Stimulated activated CD4-positive, alpha-beta T cell treated with anti-CD3 and anti-CD28 coated beads, Interleukin-12 subunit alpha, Interleukin-12 subunit beta, amount 100 ng/mL, for 48 hours (primary cell): Measurements from ENCODE around the gene DEAF1.

ENCODE experiments used
- DNase-seq, 3 donors: peaks; one replicate each; pipeline ENCODE4 v3.0.0-alpha.2; 2020; ENCODE audit warnings: low read depth in 2 of 3, low spot score in 1 of 3

Gene DEAF1

DNA sequence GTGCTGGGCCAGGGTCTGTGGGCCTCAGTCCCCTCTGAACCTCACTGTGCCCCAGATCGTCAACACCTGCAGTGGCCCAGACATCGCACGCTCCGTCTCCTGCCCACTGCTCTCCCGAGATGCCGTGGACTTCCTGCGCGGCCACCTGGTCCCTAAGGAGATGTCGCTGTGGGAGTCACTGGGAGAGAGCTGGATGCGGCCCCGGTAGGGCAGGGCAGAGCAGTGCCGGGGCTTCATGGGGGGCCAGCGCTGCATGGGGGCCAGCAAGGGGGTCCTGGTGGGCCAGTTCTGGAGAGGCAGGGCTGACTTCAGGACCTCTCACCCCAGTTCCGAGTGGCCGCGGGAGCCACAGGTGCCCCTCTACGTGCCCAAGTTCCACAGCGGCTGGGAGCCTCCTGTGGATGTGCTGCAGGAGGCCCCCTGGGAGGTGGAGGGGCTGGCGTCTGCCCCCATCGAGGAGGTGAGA is 27.4 kb upstream of the DEAF1 start:
- no peak for DNase-seq

GRCh38 chr11:721741-722345 is 26.8 kb upstream of the DEAF1 start:
- peak in 1 of 3 donors; percentile 38 for DNase-seq

- no peak for DNase-seq
Observed at GRCh38 chr11:721247-721740, 26.3 kb upstream of the DEAF1 start.

DNA sequence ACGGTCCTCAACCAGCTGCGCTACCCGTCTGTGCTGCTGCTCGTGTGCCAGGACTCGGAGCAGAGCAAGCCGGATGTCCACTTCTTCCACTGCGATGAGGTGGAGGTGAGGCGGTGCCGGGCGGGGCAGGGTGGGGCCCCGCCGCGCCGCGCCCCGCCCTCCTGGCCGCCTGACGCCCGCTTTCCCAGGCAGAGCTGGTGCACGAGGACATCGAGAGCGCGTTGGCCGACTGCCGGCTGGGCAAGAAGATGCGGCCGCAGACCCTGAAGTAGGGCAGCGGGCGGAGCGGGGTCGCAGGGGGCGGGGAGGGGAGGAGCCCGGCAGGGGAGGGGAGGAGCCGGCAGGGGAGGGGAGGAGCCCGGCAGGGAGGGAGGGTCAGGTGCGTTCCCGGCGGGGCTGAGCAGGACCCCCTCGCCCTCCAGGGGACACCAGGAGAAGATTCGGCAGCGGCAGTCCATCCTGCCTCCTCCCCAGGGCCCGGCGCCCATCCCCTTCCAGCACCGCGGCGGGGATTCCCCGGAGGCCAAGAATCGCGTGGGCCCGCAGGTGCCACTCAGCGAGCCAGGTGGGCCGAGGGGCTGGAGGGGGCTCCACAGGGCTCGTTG is 25.7 kb upstream of the DEAF1 start:
- DNase-seq = peak in 1 of 3 donors; percentile 47

- no peak for DNase-seq
Observed at GRCh38 chr11:720017-720641, 25.1 kb upstream of the DEAF1 start.

GRCh38 chr11:719214-720016 is 24.4 kb upstream of the DEAF1 start:
- no peak for DNase-seq

DNA sequence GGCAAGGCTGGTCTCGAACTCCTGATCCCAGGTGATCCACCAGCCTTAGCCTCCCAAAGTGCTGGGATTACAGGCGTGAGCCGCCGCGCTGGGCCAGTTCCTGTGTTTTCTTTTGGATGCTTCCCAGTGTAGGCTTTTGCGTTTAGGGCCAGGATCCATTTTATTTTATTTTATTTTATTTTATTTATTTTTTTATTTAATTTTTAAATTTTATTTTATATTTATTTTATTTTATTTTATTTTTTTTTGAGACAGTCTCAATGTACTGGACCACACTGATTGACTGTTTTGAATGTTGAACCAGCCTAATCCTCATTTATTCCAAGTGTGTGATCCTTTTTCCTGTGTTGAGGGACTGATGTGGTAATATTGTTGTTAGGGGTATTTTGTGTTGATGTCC is 19.4 kb upstream of the DEAF1 start:
- no peak for DNase-seq

DNA sequence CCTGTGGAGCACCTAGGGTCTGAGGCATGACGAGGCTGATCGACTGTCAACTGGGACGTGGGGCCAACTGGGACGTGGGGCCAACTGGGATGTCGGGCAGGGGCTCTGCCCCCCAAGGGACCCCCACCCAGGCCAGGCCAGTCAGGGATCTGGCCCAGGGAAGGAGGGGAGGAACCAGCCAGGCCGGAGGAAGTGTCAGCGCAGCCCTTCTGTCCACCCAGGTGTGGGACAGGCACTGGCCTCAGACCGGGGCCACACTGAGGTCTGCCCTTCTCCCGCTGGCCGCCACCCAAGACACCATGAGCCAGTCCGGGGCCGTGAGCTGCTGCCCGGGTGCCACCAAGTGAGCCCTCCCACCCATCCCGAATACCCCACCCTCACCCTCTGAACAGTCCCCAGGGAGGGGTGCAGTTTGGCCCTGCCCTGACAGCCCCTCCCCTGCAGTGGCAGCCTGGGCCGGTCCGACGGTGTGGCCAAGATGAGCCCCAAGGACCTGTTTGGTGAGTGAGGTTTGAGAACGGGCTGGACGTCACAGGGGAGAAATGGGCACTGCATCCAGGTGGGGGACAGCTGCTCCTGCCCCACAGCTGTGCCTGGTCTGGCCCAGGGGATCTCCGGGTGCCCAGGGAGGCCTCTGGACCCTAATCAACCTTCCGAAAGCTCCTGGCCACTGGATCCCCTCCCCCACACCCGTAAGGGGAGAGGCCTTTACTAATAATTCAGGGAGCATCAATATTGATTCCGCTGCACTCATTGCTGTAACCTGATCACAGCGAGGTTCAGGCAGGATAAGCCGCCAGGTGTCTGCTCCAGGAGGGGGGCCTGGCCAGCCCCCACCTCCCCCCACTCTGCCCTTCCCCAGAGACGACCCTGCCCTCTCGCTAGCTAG is 14.3 kb upstream of the DEAF1 start:
- no peak for DNase-seq

DNA sequence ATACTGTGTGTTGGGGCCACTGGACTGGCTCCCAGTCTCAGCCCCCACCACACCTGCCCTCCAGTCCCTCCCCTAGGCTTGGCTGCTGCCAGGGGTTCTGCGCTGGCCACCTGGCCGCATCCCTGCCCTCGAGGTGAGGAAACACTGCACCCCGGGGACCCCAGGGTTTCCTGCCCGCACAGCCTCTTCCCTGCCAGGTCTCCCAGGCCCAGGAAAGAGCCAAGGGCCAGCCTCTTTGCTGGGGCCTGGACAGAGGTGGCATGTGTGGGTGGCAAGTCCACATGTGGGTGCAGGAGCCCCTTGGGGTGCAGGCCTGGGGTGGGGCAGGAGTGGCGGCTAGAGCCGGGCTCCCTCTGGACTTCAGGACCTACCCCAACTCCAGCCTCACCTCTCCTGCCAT is 13.5 kb upstream of the DEAF1 start:
- DNase-seq = no peak

- DNase-seq = no peak
Observed at GRCh38 chr11:707817-708420, 12.9 kb upstream of the DEAF1 start.

DNA sequence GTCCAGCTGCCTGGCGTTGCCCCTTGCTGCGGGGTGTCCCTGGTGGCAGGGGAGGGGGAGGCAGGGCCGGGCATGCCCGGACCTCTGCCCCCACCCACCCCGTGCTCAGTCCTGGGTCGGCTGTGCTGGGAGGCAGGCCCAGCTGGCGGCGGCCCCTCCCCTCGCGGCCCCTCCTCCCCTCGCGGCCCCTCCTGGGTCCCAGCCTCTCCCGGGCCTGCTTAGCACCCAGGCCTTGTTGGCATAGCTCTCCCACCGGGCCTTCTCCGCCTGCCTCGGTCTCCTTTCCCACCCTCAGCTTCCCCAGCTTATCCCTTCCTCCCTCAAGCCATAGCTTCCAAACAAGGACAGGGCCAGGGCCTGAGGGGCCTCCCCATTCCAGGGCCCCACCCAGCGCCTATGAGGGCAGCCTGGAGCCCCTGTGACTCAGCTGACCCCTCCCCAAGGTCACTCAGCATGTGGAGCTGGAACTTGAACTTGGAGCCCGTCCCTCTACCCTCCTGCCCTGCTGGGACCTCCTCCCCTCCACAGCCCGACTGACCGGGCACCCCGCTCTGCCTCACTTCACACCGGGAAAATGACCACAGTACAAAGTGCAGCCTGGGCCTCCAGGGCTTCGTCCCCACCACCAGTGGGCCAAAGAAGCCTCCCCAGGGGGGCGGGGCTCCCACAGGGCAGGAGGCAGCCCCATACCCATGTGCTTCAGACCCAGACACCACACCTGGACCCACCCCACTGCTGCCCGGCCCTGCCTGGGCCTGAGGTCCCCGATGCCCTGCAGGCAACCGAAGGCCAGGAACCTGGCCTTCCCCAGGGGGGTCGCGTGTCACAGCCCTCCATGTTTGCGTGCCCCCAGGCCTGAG is 12.2 kb upstream of the DEAF1 start:
- no peak for DNase-seq

DNA sequence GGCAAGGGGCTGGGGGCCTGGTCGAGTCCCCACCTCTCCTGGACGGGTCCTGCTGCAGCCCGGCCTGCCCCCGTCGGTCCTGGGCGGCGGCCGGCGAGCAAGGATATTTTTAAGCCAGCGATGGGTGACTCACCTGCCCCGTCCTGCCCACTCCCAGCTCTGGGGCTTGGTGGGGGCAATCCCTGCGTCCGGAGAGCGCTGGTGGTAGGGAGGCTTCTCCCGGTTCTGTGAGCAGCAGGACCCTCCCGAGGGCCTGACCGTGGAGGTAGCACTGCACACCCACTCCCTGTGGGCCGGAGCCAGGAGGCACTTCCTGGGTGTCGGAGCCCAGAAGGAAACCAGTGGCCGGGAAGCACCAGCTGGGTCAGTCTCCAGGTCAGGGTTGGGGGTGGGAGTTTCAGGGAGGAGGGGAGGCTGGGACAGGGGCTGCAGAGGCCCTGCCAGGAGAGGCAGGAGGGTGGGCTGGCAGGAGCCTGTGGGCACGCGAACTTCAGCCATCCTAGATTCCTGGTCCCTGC is 11.5 kb upstream of the DEAF1 start:
- DNase-seq = no peak

DNA sequence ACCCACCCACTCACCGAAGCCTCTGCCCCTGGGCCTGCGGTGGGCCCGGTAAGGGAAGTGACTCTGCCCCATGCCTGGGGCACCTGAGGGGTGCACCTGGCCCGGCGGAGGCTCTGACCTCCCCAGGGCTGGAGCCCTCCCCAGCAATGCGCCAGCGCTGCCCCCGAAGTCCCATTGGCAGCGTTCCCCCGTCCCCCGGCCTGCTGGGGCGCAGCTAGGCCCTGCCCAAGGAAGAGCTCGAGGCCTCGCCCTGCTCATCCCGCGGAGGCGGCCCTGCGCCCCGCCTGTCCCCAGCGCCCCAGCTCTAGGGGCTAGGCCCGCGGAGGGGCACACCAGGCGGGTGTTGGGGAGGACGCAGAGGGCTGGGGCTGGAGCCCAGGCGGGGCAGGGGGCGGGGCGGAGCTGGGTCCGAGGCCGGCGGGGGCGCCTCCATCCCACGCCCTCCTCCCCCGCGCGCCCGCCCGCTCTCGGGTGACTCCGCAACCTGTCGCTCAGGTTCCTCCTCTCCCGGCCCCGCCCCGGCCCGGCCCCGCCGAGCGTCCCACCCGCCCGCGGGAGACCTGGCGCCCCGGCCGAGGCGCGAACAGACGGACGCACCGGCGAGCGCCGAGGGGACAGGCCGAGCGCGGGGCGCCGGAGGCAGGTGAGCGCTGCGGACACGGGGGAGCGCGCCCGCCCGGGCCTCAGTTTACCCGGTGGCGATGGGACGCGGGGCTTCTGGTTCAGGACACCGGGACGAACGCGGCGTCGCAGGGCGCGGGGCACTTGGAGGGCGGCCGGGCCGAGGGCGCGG is 10.8 kb upstream of the DEAF1 start, which contains the start of gene EPS8L2:
Gene EPS8L2, plus strand, starts transcription at position 586 of the 793 bp plus-strand sequence. CDS start 3,177 bp downstream, outside the sequence.
- no peak for DNase-seq

DNA sequence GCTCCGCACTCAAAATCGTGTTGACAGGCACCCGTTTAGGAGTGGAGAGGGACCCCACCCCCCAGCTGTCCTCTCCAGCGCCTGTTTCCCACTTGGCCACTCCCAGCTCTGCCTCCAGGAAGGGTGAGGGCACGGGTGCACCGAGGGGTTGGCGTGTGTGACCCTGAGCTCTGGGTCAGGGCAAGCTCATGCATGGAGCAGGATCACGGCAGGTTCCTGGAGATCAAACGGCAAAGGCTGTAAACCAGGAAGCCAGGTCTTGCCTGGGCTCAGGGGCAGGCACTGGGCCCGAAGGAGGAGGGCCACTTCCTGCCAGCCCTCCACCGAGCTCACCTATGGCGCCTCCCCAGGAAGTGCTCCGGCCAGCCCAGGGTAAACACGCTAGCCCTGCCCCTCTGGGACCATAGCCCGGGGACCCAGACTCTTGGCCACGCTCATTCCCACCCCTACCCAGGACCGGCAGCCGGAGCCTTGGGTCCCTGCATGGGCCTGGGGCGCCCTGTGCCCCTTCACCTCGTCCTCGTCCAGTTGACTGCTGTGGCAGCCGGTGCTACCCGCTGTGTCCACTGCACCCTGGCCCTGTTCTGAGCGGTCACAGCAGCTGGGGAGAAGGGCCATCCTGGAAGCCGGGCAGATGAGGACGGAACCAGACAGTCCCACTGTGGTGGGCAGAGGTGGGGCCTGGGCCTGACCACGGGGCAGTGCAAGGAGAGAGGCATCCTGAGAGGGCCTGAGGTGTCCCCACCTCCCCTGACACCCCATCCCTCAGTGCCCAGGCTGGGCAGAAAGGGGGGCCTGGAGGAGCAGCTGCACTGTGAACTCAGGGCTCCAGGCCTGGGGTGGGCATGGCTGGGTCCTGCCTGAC is 10.0 kb upstream of the DEAF1 start:
- no peak for DNase-seq

GRCh38 chr11:704228-704674 is 9.2 kb upstream of the DEAF1 start:
- DNase-seq = no peak

- no peak for DNase-seq
Observed at GRCh38 chr11:703506-703905, 8.5 kb upstream of the DEAF1 start.
